GM19351 (cell line): ENCODE results near the gene TADA2A.

Experiments
- ATAC-seq: cut with Tn5 transposase; IDR thresholded peaks from one replicate; pipeline ENCODE4 v1.9.1; 2021; ENCODE audit warnings: mild to moderate bottlenecking, moderate library complexity; ENCODE audit not compliant: unreplicated experiment

The TADA2A gene, protein sequence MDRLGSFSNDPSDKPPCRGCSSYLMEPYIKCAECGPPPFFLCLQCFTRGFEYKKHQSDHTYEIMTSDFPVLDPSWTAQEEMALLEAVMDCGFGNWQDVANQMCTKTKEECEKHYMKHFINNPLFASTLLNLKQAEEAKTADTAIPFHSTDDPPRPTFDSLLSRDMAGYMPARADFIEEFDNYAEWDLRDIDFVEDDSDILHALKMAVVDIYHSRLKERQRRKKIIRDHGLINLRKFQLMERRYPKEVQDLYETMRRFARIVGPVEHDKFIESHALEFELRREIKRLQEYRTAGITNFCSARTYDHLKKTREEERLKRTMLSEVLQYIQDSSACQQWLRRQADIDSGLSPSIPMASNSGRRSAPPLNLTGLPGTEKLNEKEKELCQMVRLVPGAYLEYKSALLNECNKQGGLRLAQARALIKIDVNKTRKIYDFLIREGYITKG

DNA sequence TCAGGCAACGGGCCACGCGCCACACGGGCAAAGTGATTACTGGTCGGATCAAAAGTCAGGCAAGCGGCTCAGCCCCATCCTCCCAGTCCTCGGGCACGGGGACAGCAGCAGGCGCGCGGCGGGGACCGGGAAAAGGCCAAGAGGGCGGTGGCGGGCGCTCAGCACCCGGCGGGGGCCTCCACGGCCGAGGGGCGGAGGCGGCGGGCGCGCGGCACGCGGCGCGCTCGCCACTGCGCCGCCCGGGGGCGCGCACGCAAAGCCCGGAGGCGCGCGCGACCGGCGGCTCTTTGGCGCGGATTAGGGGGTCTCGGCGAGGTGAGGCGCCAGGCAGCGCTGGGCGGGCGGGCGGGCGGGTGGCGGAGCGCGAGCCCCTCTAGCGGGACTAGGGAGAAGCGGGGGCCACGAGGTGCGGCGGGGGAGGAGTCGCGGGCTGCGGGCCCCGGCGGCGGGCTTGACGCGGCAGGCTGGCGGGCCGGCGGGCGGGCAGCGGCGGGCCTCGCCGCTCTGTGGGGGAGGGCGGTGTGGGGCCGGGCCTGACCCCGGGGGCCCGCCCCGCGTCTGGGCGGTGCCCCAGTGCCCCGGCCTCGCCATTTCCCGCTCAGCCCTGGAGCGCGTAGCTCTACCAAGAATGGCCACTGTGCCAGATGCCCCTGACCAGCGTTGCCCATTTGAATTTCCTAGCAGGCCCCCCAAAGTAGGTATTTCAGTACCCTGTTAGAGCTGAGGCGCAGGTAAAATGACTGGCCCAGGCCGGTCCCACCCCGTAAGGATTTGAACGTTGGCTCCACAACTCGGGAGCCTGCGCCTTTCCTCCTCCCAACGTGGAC is at the start of gene TADA2A, which contains the start of gene ACACA:
TADA2A (plus strand) TSS at position 252 of the 827 bp plus-strand sequence. CDS start 4,480 bp downstream, outside the sequence.
ACACA (minus strand) TSS at position 202 of the 827 bp plus-strand sequence. CDS start 537 bp downstream, outside the sequence.
- peak; percentile 73 for ATAC-seq

DNA sequence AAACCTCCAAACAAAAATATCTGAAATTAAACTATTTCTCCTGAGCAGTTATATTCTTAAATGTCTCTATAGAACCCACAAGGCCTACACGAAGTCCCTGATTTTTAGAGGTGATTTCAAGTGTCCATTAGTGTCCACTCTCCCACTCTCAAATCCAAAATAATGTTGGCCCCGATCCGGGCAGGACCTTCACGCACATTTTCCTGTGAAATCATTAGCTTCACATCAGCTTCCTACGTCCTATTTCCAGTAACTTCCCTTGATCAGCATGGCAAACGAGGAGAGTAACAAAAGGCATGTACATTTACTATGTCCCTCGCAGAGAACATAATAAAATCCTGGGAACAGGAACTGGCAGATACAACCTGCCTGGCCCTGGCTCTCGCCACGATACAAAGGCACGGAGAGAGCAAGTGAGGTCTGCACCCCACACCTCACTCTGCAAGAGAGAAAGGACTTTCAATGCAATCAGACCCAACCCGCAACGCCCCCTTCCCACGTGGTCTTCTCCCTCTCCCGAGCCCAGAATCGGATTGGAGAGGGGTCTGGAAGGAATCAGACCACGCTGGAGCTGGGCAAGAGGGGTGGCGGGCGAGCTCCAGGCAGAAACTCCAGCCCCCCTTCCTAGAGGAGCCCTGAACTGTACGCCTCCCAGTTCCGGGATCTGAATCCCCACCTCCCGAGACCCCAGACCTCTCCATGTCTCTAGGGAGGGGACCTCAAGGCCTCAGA is 48.4 kb upstream of the TADA2A start:
- peak; percentile 27 for ATAC-seq

DNA sequence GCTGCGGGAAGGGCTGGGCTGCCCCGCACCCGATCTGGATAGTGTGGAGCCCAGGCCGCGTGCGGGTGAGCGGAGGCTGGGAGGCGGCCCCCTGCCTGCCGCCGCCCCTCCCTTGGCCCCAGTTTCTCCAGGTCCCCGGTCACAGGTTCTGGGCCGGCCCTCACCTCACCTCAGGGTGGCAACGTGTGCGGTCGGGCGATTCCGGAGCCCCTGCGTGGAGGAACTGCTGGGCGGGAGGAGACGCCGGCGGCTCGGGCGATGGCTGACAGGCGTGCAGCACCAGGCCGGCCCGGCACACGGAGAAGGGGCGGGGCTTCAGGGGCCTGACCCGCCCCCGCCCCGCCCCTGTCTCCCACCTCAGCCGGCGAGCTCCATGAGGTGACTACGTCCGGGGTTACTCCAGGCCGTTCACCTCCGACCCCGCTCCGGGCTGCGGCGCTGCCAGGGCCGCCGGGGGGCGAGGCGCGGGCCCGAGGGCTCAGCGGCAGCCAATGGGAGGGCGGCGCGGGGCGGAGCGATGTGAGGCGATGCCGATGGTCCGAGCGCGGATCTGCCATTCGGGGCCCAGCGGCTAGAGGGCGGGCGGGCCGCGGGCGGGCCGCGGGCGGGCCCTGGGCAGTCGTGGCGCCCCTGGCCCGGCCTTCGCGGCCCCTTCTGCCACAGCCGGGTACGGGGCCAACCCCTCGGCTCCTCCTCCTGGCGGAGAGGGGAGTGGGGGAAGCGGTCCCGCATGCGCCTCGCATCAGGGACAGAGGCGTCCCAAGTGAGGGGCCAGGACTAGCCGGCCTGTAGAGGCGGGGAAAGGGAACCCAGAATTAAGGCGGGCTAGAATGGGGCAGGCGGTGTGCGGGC is 47.6 kb upstream of the TADA2A start:
- peak; percentile 92 for ATAC-seq

DNA sequence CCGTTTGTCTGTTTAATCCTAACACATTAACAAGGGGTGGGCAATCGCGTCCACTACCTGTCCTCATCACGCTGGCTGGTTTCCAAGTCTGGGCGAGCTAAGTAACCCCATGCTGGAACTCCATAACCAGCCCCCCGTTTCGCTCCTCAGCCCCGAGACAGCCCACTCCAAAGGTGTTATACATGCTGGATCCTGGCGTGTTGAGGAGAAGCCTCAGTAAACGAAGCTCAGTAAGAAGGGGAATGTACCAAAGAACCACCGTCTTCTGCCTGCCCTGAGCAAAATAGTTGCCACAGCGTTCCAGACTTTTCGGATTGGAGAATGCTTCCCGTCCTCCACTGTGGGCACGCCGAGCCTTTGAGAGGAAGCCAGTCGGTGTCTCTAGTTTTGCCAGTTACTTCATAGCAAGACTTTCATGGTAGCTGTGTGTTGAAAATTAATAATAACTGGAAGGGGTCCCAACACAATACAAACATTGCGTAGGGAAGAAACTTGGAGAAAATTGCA is 47.0 kb upstream of the TADA2A start:
- no peak for ATAC-seq

DNA sequence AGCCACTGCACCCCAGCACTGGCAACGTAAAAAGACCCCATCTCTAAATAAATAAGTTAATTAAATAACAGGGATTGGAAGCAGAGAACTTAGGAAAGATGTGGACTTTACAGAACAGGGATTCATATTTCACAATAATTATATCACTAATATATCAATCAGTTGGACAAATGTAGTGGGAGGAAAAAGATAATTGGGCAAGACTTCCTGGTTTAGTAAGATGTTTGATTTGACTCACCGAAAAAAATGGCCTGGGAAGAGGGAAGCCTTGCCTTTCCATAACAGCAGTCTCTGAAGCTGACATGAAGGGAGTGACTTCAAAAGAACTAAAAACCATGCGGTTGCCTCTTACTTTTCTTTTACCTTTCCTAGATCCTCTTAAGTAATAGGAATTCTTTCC is 46.1 kb upstream of the TADA2A start:
- no peak for ATAC-seq

DNA sequence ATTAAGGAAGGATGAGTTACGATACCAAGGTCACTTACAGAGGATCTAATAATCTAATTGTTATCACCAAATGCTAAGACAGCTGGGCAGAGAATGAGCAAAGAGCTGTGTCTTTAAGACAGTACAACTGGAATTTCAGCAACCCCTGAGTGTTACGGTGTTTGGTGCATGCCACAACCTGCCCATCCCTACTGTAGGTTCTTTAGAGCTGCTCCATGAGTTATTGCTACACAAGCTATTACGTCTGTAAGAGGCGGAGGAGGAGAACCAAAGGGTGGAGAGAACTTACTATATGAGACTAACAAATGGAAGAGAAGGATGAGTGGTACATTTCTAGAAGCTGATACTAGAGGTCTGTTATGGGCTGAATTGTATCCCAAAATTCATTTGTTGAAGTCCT is 45.1 kb upstream of the TADA2A start:
- no peak for ATAC-seq

DNA sequence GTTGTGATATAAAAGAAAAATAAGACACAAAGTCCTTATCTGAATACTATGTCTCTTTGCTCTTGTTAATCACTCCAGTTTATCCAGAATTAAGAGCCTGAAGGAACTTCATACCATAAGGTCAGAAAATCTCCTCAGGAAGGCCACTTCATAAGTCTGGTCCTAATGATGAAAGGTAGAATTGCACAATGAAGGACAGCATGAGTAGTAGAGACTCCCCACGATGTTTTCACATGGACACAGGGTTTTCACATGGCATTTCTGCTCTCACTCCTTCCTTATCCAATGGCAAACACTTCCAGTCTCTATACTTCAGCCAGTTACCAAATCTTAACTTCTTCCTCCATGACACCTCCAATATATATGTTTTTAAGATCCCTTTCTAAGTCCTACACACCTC is 41.1 kb upstream of the TADA2A start:
- no peak for ATAC-seq

DNA sequence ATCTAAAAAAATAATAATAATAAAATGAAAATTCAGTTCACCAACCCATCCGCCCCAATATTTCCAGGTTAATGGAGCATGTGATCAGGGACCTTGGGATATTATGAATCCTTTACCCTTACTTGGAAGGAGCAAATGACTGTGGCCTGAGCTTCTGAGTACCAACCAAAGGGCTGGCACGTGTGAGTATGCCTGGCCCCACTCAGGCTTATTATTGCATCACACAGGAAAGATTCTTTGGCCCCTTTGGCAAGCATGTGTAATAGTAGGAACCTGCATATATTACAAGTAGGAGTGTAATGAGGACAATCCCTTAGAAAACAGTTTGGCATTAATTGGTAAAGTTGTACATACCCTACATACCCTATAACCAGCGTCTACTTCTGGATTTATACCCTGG is 38.1 kb upstream of the TADA2A start:
- no peak for ATAC-seq

DNA sequence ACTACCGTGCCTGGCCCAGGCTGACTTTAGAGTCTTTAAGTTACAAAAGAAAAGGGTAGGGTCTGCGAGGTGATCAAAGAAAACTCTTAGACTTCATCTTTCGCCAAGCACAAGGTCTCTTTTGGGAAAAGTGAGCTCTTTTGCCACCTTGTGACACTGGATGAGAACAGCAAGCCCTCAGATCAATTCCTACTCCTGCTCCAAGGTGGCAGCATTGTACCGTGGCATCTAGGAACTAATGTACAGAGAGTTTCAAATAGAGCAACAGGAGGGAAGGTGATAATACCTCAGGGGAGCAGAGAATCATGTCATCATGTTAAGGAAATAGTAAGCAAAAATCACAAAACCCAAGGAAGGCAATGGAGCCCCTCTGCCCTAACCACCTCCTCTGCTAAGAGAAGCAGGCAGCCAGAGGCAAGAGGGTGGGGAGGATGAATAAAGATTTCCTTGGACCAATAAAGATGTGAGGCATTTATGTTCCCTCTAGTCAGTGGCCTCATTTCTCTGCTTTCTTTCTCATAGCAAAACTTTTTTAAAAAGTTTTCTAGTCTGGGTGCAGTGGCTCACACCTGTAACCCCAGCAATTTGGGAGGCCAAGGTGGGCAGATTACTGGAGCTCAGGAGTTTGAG is 33.0 kb upstream of the TADA2A start:
- ATAC-seq = no peak

DNA sequence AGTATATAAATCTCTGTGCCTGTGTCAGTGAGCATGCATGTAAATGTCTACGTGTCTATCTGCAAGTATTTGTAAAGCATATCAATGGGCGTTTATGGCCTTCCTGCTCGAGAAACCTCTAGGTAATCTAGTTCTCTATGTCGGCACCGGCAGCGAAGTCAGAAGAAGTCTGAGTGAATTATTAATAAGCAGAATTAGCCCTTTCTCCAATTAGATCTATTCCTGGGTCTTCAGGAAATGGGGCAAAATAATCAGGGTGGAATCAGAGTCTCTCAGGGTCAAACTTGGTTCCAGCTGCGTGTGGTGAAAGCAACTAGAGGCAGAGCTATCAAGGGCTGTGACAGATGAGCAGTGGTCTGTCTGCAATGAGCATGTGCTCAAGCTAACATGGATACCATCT is 31.0 kb upstream of the TADA2A start, which contains the start of gene C17orf78:
C17orf78 (plus strand) TSS at position 280 of the 400 bp plus-strand sequence; CDS start at position 388, 108 bp downstream.
- ATAC-seq = no peak

DNA sequence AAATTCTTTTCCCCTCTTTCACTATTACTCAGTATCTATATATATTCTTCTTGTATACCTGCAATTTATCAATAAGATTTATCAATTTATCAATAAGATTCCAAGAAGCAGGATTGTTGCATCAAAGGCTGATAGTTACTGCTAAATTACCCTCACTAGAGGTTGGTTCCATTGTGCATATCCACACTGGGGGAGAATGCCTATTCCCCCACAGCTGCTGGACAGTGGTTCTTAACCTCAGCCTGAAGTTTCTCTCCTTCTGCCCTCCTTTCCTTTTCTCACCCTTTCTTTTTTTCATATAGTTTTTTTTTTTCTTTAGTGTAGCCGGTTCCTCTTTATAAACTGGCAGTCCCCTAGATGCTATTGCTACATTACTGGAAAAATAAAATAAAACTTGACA is 24.6 kb upstream of the TADA2A start:
- ATAC-seq = no peak

DNA sequence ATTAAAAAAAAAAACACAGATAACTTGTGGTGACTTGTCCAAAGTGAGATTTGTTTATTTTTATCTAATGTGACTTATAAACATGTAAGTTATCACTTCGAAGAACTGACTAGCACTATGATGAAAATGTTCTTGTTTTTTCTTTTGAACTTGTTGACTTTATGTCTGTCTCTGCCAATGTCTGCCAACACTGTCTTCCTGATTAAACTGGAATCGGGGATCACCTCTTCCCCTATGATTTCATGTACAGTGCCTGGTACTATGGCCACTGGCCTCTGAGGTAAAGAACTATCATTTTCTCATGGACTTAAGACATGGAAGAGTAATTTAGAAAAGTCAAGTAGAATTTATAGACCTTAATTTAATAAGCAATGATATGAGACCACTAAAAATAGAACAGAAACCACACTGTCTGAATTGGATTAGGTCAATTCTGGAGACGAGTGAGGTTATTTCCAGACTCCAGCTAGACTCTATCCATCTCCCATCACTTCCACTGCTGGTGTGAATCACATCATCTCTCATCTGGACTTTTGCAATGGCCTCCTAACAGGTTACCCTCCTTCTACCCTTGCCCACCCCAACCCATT is 22.0 kb upstream of the TADA2A start:
- ATAC-seq = no peak

DNA sequence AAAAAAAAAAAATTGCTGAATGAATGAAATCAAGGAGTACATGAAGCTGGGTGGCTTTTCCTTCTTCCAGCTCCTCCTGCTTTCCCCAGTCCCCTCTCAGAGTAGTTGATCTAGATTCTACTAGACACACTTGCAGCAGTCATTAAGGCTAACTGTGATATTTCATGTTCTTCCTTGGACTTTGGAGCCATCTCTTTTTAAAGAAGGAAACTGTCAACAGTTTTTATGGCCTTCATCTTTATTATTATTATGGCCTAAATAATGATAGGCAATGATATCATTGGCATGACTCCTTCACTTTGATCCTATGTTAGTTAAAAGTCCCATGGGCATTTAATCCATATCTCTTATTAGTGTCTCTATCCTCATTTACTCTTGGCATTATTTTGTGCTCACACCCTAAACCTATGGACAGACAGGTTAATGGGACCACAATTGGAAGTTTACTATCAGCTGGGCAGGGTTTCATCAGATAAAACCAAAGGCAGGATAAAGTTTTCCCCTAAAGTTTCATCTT is 21.2 kb upstream of the TADA2A start:
- ATAC-seq = no peak

DNA sequence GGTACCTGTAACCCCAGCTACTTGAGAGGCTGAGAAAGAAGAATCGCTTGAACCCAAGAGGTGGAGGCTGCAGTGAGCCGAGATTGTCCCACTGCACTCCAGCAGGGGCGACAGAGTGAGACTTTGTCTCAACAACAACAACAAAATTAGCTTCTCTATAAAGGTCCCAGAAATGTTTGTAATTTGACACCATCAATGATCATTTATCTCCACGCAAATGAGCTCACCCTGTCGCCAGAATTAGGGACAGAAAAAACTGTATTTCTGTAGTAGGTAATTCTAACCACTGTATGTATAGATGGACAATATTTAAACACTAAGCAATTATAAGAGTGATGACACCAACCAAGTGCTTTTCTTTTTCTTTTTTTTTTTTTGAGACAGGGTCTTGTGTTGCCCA is 20.2 kb upstream of the TADA2A start:
- no peak for ATAC-seq

DNA sequence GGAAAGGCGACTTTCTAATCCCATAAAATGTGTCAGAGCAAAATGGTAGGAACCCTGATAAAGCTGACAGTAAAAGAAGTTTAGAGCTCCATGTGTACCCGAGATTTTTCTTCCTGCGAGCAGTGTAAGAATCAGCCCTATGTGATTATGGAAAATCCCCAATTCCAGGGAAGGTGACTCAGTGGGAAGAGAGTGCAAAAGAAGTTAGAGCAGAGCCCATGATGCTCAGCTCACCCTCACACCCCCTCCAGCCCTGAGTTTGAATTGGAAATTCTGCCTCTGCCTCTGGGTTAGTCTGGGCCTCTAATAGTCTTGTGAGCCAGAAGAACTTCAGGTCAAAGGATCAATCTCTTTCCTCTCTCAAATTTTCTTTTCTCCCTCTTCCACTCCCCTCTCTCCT is 18.4 kb upstream of the TADA2A start:
- no peak for ATAC-seq

DNA sequence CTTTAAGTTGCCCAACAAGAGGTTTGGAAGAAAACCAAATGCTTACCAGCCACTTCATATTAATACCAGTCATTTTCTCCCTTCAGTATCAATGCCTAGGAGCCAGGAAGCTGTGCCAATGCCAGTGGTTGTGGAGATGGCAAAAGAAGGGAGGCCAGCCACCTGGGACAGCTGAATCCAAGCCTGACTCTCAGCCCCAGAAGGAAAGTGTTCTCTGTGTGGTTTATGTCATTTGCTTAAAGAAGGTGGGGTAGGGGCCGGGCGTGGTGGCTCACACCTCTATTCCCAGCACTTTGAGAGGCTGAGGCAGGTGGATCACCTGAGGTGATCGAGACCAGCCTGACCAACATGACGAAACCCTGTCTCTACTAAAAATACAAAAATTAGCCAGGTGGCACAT is 17.5 kb upstream of the TADA2A start:
- ATAC-seq = no peak

DNA sequence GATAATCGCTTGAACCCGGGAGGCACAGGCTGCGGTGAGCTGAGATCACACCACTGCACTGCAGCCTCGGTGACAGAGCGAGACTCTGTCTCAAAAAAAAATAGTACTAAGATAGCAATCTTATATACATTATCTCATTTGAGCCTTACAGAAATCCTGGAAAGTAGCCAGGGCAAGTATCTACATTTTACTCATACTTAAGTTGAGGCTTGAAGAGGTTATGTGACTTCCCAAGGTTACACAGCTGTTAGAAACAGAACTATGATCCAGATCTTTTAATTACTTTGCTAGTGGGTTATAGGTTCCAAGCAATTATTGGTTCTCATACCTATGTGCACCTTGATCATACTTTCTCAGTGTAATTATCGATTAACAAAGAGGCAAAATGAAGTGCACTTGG is 15.5 kb upstream of the TADA2A start:
- no peak for ATAC-seq

DNA sequence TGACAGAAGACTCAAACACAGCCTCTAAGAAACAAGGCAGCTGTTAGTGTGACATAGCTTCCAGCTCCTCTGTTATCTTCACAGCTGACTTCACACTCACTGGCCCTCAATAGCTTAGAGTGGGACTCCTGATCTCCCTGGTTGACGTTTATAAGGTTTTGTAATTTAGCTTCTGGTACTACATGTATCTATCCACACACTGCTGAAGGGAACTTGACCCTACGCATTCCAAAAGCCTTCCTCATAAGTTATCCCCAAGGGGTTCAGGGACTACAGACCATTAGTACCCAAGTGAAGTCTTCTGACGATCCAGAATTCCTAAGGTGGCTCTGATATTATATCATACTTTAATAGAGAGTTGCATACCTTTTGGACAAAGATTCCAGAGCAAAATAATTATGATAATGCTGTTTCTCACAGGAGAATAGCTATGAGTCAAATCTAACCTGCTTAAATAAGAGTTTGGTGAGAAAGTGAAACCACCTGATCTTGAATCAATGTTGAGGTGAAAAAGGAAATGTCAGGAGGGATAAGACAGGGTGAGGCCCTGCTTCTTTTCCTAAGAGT is 14.6 kb upstream of the TADA2A start:
- ATAC-seq = no peak

DNA sequence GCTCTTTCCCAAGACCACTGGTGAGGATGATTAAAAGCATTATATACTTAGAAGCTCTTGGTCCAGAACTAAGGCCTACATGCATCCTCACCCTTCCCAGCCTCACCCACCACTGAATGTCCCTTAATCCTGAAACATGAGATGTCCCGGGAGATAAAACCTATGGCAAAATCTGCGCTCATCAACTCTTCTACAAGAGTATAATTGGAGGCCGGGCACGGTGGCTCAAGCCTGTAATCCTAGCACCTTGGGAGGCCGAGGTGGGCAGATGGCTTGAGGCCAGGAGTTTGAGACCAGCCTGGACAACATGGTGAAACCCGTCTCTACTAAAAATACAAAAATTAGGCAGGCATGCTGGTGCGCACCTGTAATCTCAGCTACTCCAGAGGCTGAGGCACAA is 13.3 kb upstream of the TADA2A start:
- ATAC-seq = no peak
